ENCODE results near the gene IFNG.

GRCh38 chr12:68199127-68199526 is 39.6 kb upstream of the IFNG start:
- TF ChIP-seq CTCF (conservative IDR thresholded peaks at IDR 0.05), result no peak
- TF ChIP-seq EZH2 (IDR thresholded peaks at IDR 0.05; ENCODE audit: low read depth), result no peak
